HG02798 (cell line): ENCODE results near the gene WAPL.

Experiments used
- ATAC-seq: cut with Tn5 transposase; IDR thresholded peaks from one replicate; pipeline ENCODE4 v1.9.1; 2021; ENCODE audit warnings: mild to moderate bottlenecking; ENCODE audit not compliant: unreplicated experiment, poor library complexity

Gene WAPL

DNA sequence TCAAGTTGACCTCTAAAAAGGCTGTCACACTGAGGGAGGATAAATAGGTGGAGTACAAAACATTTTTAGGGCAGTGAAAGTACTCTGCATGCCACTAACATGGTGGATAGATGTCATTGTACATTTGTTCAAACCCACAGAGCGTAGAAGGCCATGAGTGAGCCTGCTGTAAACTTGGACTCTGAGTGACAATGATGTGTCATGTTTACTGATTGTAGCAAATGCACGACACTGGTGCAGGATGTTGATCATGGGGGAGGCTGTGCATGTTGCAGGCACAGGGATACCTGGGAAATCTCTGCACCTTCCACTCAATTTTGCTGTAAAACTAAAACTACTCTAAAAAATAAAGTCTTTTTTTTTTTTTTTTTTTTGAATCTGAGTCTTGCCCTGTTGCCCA is 102.5 kb downstream of the WAPL start:
- no peak for ATAC-seq

DNA sequence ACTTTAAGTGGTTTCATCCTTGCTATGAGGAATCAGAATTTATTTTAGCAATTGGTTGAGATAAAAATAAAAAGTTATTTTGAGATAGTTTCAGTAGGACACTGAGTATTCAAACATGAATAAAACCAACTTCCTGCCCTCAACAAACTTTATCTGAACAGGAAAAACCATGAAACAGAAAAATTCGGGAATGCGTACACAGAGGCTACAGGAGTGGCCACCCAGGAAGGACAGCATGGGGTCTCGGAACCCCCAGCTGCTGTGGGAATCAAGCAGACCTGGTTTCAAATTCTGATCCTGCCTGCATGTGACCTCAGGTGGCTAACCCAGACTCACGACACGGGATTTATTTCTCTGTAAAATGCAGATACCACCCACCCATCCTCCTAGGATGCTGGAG is 106.0 kb downstream of the WAPL start:
- no peak for ATAC-seq

DNA sequence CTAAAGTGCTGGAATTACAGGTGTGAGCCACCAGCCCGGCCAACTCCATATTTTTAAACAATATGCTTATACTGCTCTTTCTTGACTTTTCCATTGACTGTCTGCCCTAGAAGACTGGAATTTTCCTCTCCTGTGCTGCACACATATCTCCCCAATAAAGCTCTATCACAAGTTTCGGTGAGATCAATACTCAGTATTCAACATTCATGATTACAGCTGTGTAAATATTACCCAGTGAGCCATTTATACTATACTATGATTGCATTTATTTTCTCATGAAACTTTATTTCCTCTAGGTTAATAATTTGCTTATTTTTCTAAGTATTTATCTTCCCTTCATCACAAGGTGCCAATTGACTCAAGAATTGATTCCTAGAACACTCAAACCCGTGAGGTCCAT is 106.5 kb downstream of the WAPL start:
- no peak for ATAC-seq

DNA sequence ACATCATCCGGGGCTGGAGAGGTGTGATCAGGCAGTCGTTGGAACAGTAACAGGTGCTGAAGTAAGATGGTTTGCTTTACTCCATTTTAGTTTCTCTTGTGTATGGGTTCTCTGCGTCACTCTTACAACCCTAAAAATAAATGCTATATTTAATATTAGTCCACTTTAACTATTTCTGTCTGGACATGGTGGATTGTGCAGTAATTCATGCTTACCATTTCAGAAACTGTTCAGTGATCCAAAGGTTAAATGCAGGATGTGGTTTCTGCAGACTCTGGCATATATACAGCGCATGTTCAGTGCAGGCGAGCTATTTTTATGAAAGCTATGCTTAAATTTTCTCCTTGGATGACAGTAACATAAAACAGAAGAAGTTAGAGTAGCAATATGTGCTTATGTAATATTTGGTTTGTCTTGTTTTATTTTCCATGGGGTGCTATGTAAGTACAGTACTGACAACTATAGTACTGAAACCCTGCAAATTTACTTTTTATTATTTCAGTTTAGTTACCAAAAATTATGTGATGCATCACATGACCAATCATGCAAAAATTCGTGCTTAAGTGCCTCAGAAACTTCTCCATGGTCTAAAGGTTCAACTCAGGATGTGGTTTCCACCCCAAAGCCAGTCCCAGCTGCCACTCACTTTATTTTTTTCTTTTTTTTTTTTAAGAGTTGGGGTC is 108.4 kb downstream of the WAPL start:
- ATAC-seq, result peak; percentile 59

DNA sequence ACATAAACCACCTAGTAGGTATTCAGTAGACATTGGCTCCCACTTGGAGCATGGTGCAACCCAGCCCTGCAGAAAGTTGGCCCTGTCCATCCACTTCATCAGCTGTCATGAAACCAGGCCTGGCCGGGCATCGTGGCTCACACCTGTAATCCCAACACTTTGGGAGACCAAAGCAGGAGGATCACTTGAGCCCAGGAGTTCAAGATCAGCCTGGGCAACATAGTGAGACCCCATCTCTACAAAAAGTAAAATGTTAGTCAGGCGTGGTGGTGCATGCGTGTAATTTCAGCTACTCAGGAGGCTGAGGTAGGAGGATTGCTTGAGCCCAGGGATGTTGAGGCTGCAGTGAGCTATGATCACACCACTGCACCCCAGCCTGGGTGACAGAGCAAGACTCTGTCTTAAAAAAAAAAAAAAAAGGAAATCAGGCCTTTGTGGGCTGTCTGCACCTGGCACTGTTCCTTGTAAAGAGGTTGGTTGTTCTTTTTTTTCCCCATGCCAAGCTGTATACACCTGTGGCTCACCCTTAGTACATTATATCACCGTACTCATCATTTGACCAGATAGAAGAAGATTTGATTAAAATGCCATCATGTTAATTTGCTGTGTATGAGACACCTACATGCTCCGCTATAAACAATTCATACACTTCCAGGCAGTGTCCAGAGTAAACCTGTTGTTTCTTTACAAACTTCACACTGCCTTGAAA is 109.6 kb downstream of the WAPL start:
- ATAC-seq, result no peak

DNA sequence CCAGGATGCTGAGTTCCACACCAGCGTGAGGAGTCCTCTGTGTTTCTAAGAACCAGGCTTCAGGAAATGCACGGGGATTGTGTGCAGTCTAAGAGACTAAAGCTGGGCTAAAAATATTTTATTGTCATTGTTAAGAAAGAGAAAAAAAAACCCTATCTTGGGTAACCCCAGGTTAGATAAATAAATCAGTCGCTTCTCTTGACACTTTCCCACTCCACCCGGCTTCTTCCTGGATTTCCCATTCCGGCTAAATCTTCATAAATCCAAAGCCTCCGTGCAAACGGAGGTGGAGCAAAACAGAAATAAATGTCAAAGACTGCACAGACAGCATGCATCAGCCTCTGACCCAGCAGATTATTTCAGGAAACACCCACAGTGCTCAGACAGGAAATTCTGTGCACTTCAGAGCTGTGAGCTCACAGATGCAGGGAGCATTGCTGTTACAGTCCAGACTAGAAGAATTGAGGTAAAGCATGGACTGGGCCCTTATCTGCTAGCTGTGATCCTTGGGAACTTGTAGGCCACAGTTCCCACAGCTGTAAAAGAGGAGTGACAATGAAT is 110.2 kb downstream of the WAPL start:
- ATAC-seq, result peak; percentile 63

DNA sequence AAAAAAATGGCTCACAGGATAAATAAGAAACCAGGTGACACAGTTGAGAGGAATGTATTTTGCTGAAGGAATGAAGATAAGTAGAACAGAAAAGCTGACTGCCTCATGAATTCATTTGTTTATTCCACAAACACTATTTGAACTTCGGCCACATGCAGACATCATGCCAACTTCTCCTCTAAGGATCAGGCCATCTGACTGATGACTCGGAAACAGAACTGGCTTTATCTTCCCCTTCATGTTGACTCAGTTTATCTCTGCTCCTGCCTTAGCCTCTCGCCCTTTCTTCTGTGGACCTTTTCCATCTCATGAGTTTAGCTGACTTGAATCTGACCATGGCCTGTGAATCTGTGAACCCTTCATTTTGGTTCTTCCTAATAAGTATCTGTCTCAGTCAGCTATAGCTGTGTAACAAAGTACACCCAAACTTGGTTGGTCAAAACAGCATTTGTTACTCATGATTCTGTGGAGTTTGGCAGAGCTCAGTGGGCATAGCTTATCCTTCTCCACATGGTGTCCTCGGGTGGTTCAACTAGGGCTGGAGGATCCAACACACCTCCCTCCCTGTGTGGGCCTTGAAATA is 111.0 kb downstream of the WAPL start:
- no peak for ATAC-seq

DNA sequence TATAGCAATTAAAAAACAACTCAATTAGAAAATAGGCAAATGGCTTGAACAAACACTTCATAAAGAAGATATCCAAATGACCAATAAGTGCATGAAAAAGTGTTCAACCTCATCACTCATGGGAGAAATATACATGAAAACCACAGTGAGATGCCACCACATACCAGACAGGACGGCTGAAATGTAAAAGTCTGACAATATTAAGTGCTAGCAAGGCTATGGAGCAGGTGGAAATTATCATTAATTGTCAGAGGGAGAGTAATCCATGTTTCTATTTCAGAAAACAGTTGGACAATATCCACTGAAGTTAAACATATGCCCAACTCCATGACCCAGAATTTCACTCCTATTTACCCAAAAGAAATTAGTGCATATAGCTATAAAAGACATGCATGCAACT is 112.4 kb downstream of the WAPL start:
- no peak for ATAC-seq

DNA sequence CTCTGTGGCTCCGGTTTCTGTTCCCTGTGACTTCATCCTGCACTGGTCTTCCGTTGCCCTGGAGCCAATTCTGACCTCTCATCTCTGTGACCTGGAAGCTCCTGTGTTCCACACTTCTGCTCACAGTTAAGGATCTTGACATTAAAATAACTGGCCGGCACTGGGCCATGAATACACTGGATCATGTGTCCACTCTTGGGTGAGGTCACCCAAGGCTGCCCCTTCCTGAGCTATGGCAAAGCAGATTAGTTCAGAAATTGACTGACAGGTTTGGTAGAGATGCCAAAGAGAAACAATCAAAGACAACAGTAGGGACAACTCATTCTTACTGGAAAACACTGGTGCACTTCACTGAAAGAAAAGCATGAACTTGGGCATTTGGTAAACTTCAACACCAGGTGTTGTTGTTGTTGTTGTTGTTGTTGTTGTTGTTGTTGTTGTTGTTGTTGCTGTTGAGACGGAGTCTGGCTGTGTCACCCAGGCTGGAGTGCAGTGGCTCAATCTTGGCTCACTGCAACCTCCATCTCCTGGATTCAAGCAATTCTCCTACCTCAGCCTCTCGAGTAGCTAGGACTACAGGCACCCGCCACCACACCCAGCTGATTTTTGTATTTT is 118.3 kb downstream of the WAPL start:
- no peak for ATAC-seq

DNA sequence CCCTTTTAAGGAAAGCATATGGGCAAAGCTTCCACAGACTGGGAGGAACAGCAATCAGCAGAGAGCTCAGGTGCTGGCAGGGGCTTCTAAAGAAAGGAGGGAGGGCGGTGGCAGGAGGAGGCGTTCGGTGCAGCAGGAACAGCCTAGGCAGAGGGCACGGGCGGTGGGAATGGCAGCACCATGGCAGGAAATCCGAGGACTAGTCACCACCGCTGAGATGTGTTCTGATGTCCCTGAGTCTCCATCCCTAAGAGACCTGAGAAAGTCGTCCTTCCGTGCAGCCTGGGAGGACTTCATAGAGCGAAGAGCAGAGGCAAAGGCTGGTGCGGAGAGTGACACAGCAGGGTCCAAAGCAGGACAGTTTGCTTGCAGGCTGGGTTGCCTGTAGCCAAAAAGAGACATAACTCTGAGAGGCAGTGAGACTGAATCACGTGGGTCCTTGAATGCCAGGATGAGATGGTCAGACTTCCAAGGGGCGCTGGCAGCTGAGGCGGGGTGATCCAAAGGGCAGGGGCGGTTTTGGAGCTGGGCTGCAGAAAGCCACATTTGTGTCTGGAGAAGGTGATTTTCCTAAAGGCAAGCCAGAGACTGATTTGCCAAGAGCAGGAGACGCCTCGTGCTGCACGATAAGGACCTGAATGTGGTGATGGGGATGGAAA is 119.2 kb downstream of the WAPL start:
- ATAC-seq, result no peak

DNA sequence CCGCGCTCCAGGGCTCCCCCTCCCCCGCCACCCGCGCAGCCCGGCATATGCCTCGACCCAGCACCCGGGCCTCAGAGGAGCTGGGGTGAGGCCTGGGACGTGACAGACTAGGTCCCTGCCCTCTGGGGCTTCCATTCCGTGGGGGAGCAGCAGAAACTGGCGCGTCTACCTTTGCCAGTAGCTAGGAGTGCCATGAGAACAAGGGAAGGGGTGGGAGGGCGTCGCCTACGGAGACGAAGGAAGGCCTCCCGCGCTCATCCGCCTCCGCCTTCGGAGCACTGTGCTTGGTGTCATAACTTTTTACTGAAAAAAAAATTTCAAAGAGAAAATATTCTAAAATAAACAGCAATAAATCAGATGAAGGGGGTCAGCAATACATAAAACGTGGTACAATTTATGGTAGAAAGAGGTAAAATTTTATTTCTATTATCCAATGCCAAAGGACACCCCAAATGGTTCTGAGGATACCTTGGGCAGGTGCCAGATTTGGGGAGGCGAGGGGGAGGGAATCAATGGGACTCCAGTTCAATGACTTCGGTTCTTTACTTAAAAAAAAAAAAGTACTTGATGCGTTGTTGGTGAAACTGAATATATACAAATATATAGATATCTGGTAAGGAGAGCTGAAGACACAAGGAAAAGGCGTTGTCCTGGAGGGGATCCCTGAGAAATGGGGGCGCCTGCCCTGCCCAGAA is 119.9 kb downstream of the WAPL start:
- ATAC-seq, result no peak

DNA sequence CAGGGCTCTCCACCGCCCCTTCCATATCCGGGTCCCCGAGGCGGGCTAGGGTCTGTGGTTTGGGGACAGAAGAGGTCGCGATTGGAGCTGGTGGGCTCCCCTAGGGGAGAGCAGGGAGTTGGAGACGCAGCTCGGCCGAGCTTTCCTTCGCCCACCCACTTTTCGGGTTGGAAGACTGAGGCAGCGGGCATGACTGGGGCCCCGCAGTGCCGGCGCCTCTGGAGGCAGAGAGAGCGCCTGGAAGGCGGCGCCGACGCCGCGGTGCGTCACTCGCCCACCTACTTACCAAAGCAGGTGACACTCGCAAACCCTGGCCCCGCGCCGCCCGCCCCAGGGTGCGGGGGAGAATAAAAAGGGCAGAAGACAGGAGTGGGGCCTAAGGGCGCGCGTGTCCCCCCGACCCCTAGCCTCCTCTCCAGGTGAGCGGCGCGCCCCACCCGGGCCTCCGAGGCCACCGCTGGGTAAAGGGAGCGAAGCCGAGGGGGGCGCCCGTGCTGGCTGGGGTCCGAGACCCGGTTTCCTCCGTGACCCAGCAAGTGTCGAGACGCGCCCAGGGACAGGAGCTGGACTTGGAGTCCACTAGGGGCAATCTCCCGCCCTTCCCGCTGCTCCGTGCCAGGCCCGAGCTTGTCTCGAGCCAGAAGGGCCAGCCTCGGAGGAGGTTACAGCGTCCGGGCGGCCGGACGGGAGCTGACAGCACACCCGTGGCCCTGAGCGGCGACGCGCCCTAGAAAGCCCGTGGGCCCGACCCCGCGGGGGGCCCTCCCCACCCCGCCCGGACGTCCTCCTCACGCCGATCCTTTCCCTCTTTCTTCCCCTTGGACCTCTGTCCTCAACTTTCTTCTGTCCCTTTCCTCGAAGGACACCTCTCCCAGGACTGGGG is 120.6 kb downstream of the WAPL start:
- peak; percentile 42 for ATAC-seq

DNA sequence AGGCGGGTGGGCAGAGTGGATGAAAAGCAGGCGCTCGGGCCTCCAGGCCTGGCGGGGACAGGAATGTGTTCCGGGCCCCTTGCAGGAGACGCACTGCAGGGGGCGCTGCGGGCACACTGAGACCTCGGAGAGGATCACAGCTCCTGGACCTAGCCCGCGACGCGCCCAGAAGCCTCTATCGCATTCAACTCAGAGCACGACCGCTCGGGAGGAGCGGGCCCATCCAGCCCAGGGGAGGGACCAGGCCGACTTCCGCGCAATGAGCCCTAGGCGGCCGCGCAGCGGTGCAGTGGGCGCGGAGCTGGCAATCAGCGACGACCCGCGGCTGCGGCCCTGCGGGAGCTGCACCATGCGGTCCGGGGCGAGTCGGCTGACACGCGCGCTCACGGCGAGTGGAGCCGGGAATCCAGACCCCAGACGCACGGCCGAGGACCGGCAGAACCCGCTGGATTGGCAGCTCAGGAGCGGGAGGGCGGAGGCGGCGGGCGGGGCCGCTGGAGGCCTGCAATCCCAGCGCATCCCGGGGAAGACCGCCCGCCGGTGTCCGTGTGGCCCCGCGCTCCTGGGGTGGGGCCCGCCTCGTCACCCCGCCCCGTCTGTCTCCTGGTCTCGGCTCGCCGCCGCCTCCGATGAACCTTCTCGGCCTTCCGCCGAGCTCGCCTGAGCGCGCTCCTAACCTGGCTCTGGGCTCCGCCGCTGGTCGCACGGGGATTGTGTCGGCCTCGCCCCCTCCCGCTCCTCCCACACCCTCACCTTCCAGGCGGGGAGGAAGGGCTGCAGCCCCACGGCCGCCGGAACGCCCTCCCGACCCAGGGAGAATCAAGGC is 121.5 kb downstream of the WAPL start:
- ATAC-seq, result peak; percentile 90

DNA sequence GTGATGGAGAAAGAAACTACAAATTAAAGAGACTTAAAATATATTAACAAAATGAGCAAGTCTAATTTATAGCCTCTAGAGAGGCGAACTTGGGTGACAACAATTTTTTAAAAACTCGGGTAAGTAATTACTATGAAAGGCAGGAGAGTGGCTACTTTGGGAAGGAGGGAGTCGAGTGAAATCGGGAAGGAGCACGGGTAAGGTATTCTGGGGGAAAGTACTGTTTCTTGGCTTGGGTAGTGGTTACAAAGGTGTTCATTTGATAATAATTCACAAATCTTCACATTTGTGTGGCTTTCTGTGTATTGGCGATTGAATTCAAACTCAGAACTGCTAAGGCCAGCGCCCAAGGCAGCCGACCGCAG is 122.1 kb downstream of the WAPL start:
- no peak for ATAC-seq

DNA sequence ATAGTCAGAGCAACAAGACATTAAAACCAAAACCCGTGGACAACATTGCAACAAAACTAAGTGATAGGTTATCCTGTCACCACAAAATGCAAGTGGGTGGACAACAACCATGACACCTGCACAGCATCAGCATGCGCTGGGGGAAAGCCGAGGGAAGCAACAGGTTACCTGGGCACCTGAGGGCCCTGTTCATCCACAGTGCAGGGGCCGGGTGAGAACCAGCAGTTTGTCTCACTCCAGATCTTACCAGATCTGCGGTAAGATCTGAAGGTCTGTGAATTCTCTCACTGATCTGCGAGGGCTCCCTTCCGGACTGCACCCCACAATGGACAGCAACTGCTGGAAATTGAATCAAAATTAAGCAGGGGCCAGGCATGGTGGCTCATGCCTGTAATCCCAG is 124.5 kb downstream of the WAPL start:
- ATAC-seq, result no peak

DNA sequence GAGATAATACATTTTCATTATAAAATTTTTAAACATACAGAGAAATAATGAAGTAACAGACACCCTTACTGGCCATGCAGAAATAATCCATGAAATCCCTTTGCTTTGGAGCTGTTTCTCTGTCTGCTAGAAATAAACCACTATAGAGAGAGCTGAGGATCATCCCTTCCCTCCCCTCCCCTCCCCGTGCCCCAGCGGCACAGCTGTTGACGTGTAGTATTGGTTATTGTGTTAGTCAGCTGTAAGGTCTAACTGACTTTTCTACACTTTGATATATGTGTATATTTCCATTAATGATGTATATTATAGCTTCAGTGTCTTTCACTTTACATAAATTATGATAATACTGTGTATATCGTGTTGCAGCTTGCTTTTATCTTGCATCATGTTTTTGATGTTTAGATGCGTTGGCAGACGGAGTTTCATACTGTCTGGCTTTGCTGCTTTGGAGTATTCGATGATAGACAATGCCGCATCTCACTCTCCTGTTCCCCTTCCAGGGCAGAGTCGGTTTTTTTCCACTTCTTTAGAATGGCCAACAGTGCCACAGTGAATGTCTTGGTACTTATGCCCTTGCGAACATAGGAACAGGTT is 127.6 kb downstream of the WAPL start:
- ATAC-seq, result no peak

DNA sequence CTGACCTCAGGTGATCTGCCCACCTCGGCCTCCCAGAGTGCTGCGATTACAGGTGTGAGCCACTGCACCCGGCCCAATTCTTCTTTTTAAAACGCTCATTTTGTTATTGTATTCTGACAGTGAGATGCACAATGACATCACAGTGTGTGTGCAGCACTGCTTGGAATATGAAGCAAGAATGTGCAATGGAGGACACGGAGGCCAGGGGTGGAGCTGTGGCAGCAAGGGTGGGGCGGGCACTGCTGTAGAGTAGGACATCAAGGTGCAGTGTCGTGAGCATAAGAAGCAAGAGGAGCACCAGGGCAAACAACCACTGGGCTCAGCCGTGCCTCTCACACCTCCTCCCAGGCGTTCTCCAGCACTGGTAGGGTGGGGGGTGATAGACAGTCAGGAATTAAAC is 128.2 kb downstream of the WAPL start:
- no peak for ATAC-seq

DNA sequence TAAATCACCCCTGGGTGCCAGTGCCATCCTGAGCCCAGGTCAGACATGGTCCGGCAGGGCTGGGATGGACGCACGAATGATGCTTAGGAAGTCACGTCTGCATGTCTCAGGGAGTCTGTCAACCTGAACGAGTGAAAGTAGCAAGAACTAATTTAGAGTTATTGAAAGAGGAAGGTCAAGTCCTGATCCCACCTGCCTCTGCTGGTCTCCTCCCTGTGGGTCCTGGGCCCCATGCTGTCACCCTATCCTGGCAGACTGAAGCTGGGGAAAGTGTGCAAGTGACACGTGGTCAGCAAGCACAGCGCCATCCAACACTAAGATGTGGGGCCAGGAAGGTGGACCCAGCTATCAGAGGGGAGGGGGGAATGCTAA is 128.9 kb downstream of the WAPL start:
- peak; percentile 35 for ATAC-seq
